GM18502 (cell line): ENCODE data around the gene OR2AG2.

Experiments used
- ATAC-seq: cut with Tn5 transposase; IDR thresholded peaks from one replicate; pipeline ENCODE4 v1.9.1; 2021; ENCODE audit warnings: mild to moderate bottlenecking; ENCODE audit not compliant: unreplicated experiment, poor library complexity

The OR2AG2 gene

GRCh38 chr11:6745018-6745417 lies 26.8 kb downstream of the OR2AG2 start:
- ATAC-seq: no peak

GRCh38 chr11:6742260-6742659 lies 29.5 kb downstream of the OR2AG2 start:
- no peak for ATAC-seq

GRCh38 chr11:6738590-6738989 lies 33.2 kb downstream of the OR2AG2 start:
- ATAC-seq: no peak

- peak; percentile 90 for ATAC-seq
Measured at GRCh38 chr11:6737872-6738466, 33.8 kb downstream of the OR2AG2 start.

- no peak for ATAC-seq
Measured at GRCh38 chr11:6736495-6737121, 35.2 kb downstream of the OR2AG2 start.

- no peak for ATAC-seq
Measured at GRCh38 chr11:6735306-6735705, 36.5 kb downstream of the OR2AG2 start.

- ATAC-seq: no peak
Measured at GRCh38 chr11:6734616-6735015, 37.2 kb downstream of the OR2AG2 start.

- ATAC-seq: no peak
Measured at GRCh38 chr11:6733326-6734275, 38.2 kb downstream of the OR2AG2 start.

GRCh38 chr11:6727971-6728760 lies 43.6 kb downstream of the OR2AG2 start:
- ATAC-seq: no peak

- no peak for ATAC-seq
Measured at GRCh38 chr11:6725386-6725896, 46.3 kb downstream of the OR2AG2 start.

GRCh38 chr11:6724013-6724412 lies 47.8 kb downstream of the OR2AG2 start:
- ATAC-seq: no peak

GRCh38 chr11:6721343-6721742 lies 50.4 kb downstream of the OR2AG2 start:
- ATAC-seq: no peak

GRCh38 chr11:6719576-6719975 lies 52.2 kb downstream of the OR2AG2 start:
- no peak for ATAC-seq

GRCh38 chr11:6717426-6717825 lies 54.4 kb downstream of the OR2AG2 start:
- ATAC-seq: no peak
